LNCAP (cell line): ENCODE results near the gene UFSP2.

ENCODE experiments used
- TF ChIP-seq, protein P1 (sequence below): fragments of 450-650 bp; IDR thresholded peaks from 2 replicates; pipeline ENCODE4 v1.5.1; 2017; ENCODE audit warnings: mild to moderate bottlenecking

Gene UFSP2

DNA sequence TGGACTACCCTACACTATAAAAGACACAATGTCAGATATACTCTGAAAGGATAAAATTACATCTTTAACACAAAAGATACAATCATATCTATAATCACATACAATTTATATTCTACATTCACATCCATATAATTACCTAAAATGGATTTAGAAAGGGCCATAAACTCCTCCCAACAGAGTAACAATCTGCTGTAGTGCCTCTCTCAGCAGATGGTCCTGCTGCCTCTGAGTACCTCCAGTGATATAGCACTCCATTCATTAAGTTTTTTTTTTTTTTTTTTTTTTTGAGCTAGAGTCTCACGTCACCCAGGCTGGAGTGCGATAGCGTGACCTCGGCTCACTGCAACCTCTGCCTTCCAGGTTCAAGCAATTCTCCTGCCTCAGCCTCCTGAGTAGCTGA, 21.7 kb downstream of the UFSP2 start:
- TF ChIP-seq, protein P1, sequence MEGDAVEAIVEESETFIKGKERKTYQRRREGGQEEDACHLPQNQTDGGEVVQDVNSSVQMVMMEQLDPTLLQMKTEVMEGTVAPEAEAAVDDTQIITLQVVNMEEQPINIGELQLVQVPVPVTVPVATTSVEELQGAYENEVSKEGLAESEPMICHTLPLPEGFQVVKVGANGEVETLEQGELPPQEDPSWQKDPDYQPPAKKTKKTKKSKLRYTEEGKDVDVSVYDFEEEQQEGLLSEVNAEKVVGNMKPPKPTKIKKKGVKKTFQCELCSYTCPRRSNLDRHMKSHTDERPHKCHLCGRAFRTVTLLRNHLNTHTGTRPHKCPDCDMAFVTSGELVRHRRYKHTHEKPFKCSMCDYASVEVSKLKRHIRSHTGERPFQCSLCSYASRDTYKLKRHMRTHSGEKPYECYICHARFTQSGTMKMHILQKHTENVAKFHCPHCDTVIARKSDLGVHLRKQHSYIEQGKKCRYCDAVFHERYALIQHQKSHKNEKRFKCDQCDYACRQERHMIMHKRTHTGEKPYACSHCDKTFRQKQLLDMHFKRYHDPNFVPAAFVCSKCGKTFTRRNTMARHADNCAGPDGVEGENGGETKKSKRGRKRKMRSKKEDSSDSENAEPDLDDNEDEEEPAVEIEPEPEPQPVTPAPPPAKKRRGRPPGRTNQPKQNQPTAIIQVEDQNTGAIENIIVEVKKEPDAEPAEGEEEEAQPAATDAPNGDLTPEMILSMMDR: no peak

DNA sequence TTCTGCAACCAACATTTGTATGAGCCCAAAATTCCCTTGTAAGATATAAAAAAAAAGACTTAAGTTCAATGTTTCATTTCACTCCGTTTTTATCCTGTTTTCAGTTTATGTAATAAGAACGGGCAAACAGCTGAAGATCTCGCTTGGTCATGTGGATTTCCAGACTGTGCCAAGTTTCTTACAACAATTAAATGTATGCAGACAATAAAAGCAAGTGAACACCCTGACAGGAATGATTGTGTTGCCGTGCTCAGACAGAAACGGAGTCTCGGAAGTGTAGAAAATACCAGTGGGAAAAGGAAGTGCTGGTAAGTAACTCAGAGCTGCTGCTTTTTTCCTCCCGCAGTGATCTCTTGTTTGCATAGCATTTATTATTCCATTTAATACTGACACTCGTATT, 26.3 kb downstream of the UFSP2 start:
- TF ChIP-seq, protein P1: no peak

DNA sequence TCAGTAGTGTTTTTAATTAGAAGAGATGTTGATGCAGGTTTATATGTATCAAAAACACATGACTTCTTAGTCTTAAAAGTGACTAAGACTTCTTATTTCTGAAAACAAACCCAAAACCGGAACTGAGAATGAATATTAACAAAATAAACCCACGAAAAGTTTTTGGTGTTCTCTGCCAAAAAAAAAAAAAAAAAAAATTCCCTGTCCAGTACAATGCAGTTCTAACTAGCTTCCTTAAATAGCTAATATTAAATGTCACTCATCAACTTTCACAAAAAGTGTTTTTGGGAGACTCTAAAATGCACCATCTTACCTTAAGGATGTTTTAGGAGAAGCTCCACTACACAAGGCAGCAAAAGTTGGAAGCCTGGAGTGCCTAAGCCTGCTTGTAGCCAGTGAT, 27.1 kb downstream of the UFSP2 start:
- TF ChIP-seq, protein P1: no peak

DNA sequence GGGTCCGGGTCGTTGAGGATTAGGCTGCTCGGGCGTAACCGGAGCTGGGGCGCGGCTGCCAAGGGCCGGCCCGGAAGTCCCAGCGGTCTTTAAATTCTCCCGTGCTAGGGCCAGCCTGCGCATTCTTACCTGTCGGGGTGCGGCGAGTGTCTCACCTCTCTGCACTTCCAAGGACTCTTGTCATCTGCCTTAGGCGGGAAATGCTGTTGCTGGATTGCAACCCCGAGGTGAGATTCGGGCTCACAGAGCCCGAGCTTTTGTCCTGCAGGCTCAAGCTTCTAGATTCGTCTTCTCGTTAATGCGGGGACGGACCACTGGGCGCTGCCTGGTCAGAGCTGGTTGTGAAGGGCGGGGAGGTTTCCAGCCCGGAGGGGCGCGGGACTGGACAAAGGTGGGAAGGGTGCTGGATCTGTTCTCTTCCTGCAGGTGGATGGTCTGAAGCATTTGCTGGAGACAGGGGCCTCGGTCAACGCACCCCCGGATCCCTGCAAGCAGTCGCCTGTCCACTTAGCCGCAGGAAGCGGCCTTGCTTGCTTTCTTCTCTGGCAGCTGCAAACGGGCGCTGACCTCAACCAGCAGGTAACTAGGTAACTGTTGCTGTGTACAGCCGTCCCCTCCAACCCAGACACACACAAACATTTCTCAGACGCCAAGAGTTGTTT, 28.9 kb downstream of the UFSP2 start, which contains the start of gene ANKRD37:
Gene ANKRD37 (plus strand): TSS at position 118 of the 662 bp plus-strand sequence. CDS start 83 bp downstream, at position 201.
- TF ChIP-seq, protein P1: no peak

DNA sequence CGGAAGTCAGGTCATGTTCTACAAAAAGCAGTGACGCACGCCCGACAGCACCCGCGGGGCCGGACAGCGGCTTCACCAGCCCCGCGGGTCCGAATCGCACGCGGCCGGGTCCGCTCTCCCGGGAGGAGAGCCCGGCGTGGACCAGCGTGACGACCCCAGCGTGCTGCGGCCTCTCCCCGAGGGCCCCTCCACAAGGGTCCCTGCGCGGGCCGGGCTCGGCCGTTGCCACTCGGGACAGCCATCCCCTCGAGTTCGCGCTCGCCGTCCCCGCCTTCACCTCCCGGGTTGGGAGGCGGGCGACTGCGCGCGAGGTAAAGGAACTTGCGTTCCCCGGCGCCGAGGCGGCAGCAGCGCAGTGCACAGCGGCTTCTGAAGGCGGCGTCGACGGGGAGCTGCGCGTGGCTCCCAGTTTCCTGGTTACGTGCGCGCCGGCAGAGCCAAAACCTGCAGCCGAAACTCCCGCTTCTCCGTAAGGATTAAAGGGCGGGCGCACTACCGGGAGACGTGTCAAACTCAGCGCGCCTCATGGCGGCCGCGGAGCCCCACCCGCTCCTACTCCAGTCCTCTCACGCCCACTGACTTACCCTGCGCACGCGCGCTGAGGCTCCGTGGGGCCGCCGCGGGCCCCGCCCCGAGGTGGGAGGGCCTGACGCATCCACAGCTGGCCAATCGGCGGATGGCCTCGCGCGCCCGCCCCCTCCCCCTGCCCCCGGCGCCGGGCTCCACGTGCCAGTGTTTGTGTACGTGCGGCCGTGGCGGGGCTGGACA, 29.6 kb downstream of the UFSP2 start:
- TF ChIP-seq, protein P1: no peak

DNA sequence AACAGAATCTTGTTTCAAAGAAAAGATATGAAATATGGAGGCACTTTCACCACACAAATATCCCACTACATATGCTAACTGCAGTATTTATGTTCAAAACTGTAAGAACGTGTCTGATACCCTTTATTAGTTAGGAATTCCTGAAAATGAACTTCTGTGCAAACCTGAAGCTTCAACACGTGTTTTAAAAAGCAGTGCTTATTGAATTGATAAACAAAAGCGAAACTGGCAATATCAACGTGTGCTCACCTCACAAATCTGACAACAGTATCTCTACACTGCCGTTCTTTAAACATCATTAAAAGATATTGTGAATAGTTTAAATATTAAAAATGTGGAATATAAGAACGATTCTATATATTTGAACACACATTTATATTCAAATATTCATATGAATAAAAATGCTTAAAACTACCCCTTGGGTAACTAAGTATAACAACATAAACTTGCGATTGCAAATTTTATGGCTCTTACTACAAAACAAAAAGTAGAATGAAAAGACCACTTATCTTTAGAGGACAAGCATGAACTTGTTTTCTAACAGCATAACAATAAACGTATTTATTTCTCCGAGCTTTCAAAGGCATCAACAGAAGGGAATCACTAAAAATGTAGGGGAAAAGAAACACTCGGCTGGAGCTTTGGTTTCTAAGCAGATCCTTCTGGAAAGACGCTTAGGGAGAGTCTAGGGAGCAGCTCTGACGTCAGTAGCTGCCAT, 30.4 kb downstream of the UFSP2 start, which contains the start of gene LRP2BP:
Gene LRP2BP (minus strand): TSS at position 687 of the 718 bp plus-strand sequence. CDS start 17,738 bp downstream, outside the sequence.
- TF ChIP-seq, protein P1: no peak

DNA sequence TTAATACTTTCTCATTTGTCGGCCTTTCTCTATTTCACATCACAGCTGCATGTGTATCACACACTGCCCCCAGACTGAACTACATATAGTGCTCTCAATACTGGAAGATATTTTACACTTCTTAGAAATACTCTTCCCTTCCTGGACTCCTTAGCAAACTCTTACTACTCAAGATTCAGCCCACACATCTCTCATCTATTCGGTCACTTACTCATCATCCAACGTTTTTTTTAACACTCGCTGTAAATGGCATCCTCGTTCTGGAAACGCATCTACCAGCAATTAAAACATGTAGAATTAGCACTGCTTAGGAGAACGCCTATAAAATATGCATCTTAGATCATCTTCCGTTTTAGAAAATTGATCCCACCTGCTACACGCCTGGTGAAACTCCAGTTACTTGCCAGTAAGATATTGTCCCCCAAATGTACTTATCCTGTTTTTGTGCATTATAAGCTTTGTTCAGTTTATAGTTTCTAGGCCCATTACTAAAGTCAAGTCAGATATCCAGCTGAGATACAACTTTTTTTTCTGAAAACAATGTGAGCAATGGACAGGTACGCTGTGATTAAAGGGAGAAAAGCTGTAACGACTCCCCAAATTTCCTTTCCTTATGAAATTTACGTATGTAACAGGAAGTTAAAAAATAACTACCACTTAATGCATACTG, 31.1 kb downstream of the UFSP2 start:
- TF ChIP-seq, protein P1: no peak
